HEK293 (cell line): ENCODE data around the gene NYAP2.

Experiments used
- BCL11A ChIP-seq: fragments of 450-650 bp; formaldehyde crosslinking; IDR thresholded peaks from 2 replicates; pipeline ENCODE4 v1.5.1; 2016; ENCODE audit warnings: low read depth, missing biosample characterization, missing genetic modification characterization
- ZNF548 ChIP-seq: fragments of 450-650 bp; formaldehyde crosslinking; IDR thresholded peaks from 2 replicates; pipeline ENCODE4 v1.5.1; 2016; ENCODE audit warnings: missing biosample characterization, missing genetic modification characterization
- ZNF747 ChIP-seq: fragments of 450-650 bp; formaldehyde crosslinking; IDR thresholded peaks from 2 replicates; pipeline ENCODE4 v1.5.1; 2016; ENCODE audit warnings: missing biosample characterization, missing genetic modification characterization
- TF ChIP-seq, protein P1 (sequence below): fragments of 450-650 bp; formaldehyde crosslinking; IDR thresholded peaks from 2 replicates; pipeline ENCODE4 v1.5.1; 2016; ENCODE audit warnings: missing biosample characterization, missing genetic modification characterization

DNA sequence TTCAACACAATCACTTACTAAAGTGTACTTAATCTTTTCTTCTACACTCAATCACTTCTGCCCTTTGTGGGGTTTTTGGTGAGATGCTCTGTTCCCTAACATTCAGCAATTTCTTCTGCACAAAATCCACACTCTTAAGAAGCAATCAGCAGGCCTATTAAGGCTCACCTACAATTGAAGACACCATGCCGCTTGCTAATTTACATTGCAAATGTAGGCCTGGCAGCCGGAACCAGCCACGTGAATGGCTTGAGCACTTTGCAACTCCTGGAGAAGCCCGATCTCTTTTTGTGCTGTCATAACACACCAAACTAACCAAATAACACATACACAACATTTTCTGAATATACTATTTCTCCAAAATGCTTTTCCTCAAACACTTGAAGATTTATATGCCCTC is 66.3 kb downstream of the NYAP2 start:
- TF ChIP-seq, protein P1, sequence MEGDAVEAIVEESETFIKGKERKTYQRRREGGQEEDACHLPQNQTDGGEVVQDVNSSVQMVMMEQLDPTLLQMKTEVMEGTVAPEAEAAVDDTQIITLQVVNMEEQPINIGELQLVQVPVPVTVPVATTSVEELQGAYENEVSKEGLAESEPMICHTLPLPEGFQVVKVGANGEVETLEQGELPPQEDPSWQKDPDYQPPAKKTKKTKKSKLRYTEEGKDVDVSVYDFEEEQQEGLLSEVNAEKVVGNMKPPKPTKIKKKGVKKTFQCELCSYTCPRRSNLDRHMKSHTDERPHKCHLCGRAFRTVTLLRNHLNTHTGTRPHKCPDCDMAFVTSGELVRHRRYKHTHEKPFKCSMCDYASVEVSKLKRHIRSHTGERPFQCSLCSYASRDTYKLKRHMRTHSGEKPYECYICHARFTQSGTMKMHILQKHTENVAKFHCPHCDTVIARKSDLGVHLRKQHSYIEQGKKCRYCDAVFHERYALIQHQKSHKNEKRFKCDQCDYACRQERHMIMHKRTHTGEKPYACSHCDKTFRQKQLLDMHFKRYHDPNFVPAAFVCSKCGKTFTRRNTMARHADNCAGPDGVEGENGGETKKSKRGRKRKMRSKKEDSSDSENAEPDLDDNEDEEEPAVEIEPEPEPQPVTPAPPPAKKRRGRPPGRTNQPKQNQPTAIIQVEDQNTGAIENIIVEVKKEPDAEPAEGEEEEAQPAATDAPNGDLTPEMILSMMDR (tag by site-specific recombination): no peak
- TF ChIP-seq ZNF548: no peak
- TF ChIP-seq BCL11A: no peak
- no peak for TF ChIP-seq ZNF747 (tag by site-specific recombination)
